ENCODE results near the gene PIP4K2A.
A peak's percentile ranks its signal among the peaks of the same experiment; 100 is the strongest.

The PIP4K2A gene

GRCh38 chr10:22606164-22606614, 108.2 kb downstream of the PIP4K2A start:
- Mint-ChIP-seq H3K27ac (peak overlapping the region; percentile 78), H3K9me3 (peaks cover 16% of the 10 kb centered on the region), H3K27me3 (ENCODE audit: low read depth, poor library complexity) (peaks cover 6% of the 10 kb centered on the region), H3K4me1 (peaks cover 79% of the 10 kb centered on the region), H3K4me3 (no peak overlapping the region), H3K36me3 (ENCODE audit: low read depth) (peaks cover 41% of the 10 kb centered on the region)
- no peak for DNase-seq
- TF ChIP-seq, protein P1, sequence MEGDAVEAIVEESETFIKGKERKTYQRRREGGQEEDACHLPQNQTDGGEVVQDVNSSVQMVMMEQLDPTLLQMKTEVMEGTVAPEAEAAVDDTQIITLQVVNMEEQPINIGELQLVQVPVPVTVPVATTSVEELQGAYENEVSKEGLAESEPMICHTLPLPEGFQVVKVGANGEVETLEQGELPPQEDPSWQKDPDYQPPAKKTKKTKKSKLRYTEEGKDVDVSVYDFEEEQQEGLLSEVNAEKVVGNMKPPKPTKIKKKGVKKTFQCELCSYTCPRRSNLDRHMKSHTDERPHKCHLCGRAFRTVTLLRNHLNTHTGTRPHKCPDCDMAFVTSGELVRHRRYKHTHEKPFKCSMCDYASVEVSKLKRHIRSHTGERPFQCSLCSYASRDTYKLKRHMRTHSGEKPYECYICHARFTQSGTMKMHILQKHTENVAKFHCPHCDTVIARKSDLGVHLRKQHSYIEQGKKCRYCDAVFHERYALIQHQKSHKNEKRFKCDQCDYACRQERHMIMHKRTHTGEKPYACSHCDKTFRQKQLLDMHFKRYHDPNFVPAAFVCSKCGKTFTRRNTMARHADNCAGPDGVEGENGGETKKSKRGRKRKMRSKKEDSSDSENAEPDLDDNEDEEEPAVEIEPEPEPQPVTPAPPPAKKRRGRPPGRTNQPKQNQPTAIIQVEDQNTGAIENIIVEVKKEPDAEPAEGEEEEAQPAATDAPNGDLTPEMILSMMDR (IDR thresholded peaks at IDR 0.05), result no peak

GRCh38 chr10:22605168-22605567, 109.2 kb downstream of the PIP4K2A start:
- peaks cover 84% of the 10 kb centered on the region for H3K4me1 Mint-ChIP-seq
- DNase-seq, result no peak
- peaks cover 10% of the 10 kb centered on the region for H3K9me3 Mint-ChIP-seq
- TF ChIP-seq, protein P1 (IDR thresholded peaks at IDR 0.05), result no peak
- H3K27ac Mint-ChIP-seq, result peak overlapping the region; percentile 96
- H3K27me3 Mint-ChIP-seq (ENCODE audit: low read depth, poor library complexity), result peaks cover 8% of the 10 kb centered on the region
- peaks cover 30% of the 10 kb centered on the region for H3K36me3 Mint-ChIP-seq (ENCODE audit: low read depth)
- peak overlapping the region; percentile 54 for H3K4me3 Mint-ChIP-seq

DNA sequence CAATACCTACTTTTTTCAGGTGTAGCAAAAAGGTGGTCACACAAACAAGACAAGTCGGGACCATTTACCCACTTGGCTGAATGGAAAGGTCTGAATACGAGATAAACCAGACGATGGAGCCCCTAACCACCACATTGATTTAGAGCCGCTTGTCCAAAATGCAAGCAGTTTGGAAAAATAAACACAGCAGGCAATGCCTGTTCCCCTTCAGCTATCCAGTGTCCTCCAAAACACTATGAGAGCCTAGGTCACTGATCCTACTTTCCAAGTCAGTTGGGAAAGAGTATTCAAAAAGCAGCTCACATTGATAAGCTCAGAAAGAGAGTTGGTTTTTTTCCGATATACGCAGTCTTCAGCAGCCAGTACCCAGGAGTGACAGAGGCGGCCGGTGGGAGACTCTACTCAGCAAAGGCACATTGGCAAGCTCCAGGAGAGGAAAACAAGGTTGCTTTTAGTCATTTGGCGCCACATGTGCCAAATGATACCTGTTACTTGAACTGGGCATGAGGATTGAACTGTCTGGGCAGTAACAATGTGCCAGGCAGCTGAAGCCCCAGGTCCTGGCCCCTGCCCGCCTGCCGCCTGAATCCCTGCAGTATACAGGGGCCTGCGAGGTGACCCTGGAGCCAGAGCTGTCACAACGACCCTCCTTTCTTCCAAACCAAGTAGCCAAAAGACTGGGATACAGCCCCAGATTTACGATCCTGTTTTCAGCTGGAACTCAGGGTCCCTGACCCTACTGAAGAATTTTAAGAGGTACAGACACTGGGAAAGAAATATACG, 109.8 kb downstream of the PIP4K2A start:
- Mint-ChIP-seq H3K4me3 (peak overlapping the region; percentile 54), H3K27me3 (ENCODE audit: low read depth, poor library complexity) (peaks cover 8% of the 10 kb centered on the region), H3K36me3 (ENCODE audit: low read depth) (peaks cover 24% of the 10 kb centered on the region), H3K4me1 (peaks cover 86% of the 10 kb centered on the region), H3K27ac (peak overlapping the region; percentile 96), H3K9me3 (peaks cover 4% of the 10 kb centered on the region)
- DNase-seq, result peak; percentile 56
- TF ChIP-seq, protein P1 (IDR thresholded peaks at IDR 0.05), result no peak

DNA sequence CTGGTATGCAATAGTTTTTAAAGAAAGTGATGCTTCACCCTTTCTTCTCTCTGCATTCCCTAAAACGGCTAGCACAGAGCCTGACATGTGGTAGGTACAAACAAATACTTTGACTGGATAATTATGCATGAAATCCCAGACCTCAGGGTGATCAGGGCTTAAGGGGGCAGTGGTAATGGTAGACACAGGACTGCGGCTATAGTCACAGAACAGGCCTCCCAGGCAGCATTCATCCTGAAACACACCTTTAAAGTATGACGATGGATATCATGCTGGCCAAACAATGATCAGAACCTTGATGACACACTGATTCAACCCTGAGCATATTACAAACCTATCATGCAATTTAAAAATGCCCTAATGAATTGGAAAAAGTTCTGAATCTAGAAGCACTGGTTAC, 110.8 kb downstream of the PIP4K2A start:
- Mint-ChIP-seq H3K27ac (peak overlapping the region; percentile 96), H3K9me3 (peaks cover 4% of the 10 kb centered on the region), H3K27me3 (ENCODE audit: low read depth, poor library complexity) (peaks cover 8% of the 10 kb centered on the region), H3K4me3 (peak overlapping the region; percentile 45), H3K36me3 (ENCODE audit: low read depth) (peaks cover 14% of the 10 kb centered on the region), H3K4me1 (peaks cover 96% of the 10 kb centered on the region)
- TF ChIP-seq, protein P1 (IDR thresholded peaks at IDR 0.05), result no peak
- DNase-seq, result no peak

DNA sequence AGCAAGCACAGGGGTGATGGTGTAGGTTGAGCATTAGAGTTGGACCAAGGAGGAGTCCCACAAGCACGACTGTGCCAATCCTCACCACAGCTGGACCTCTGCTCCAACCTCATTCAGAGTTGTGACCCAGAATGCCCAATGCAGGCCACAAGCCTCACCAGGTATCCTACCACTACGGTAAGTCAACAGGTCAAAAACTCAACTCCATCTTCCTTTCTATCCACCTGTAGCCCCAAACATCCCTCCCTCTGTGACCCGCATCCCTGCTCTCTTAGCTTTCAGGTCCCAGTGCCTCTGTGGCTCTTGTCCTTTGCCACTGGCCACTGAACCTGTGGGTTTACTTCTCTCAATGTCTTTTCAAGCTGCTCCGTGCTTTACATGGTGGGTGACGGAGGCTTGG, 112.8 kb downstream of the PIP4K2A start:
- H3K36me3 Mint-ChIP-seq (ENCODE audit: low read depth), result no peaks in the 10 kb centered on the region
- no peak overlapping the region for H3K4me3 Mint-ChIP-seq
- peaks cover 8% of the 10 kb centered on the region for H3K27me3 Mint-ChIP-seq (ENCODE audit: low read depth, poor library complexity)
- H3K4me1 Mint-ChIP-seq, result peaks cover 100% of the 10 kb centered on the region
- TF ChIP-seq, protein P1 (IDR thresholded peaks at IDR 0.05), result no peak
- DNase-seq, result no peak
- H3K9me3 Mint-ChIP-seq, result no peaks in the 10 kb centered on the region
- H3K27ac Mint-ChIP-seq, result peak overlapping the region; percentile 89

All from nephron progenitor cell (in vitro differentiated cells).